Left renal cortex interstitium (tissue), 4 donors: ENCODE data around the gene OR5A2. TPM values are rescaled to one million over a fixed set of nuclear protein-coding genes. Genes with fewer than 3 reads are reported as not detected.
"Not testable (repeated sequence)": the region's sequence is repeated elsewhere in the genome, so short reads cannot be mapped to it uniquely, and the experiment has no call there.

Experiments
- DNase-seq, 4 donors: peaks; one replicate each; pipeline ENCODE4 v3.0.0-alpha.2; 2013; ENCODE audit warnings: low read depth in 4 of 4, low spot score in 2 of 4, missing footprints in 1 of 4
- polyA plus RNA-seq, 4 donors: library from polyadenylated mRNA; unstranded; fragments of 120-200 nt; gene quantifications; one replicate each; pipeline ENCODE4 v1.2.1, GENCODE V29; 2013; ENCODE audit not compliant: insufficient read length in 4 of 4

Gene OR5A2
- polyA plus RNA-seq, 4 donors: 0.03 to 0.04 (median 0.03) TPM; not detected in 1

GRCh38 chr11:59400461-59401261 is 25.6 kb downstream of the OR5A2 start:
- no peak for DNase-seq

GRCh38 chr11:59394186-59394585 is 32.0 kb downstream of the OR5A2 start:
- no peak for DNase-seq

DNA sequence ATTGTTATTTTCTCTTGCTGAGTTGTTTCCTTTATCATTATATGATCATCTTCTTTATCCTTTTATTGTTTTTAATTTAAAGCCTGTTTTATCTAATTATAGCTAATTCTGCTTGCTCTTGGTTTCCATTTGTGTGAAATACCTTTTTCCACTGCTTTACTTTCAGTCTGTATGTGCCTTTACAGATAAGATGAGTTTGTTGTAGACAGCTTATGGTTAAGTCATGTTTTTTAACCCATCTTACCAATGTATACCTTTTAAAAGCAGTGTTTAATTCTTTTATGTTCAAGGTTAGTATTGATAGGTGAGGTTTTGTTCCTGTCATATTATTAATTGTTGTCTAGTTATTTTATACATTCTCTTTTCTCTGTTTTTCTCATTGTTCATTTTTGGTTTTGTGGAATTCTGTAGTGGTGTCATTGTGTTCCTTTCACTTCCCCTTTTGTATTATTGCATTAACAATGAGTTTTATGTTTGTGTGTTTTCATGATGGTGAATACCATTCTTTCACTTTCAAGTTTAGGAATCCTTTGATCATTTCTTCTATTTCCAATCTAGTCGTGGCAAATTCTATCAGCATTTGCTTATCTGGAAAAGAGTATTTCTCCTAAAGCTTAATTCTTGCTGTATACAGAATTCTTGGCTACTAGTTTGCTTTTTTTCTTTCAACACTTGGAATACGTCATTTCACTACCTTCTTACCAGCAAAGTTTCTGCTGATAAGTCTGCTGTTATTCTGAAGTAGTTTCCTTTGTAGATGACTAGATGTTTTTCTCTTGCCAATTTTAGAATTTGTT is 45.8 kb downstream of the OR5A2 start:
- DNase-seq: no peak

DNA sequence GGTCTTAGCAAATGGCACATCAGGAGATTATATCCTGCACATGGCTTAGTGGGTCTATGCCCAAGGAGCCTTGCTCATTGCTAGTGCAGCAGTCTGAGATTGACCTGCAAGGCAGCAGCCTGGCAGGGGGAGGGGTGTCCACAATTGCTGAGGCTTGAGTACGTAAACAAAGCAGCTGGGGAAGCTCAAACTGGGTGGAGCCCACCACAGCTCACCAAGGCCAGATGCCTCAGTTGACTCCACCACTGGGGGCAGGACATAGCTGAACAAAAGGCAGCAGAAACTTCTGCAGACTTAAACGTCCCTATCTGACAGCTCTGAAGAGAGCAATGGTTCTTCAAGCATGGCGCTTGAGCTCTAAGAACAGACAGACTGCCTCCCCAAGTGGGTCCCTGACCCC is 53.9 kb downstream of the OR5A2 start:
- DNase-seq: not testable (repeated sequence)

DNA sequence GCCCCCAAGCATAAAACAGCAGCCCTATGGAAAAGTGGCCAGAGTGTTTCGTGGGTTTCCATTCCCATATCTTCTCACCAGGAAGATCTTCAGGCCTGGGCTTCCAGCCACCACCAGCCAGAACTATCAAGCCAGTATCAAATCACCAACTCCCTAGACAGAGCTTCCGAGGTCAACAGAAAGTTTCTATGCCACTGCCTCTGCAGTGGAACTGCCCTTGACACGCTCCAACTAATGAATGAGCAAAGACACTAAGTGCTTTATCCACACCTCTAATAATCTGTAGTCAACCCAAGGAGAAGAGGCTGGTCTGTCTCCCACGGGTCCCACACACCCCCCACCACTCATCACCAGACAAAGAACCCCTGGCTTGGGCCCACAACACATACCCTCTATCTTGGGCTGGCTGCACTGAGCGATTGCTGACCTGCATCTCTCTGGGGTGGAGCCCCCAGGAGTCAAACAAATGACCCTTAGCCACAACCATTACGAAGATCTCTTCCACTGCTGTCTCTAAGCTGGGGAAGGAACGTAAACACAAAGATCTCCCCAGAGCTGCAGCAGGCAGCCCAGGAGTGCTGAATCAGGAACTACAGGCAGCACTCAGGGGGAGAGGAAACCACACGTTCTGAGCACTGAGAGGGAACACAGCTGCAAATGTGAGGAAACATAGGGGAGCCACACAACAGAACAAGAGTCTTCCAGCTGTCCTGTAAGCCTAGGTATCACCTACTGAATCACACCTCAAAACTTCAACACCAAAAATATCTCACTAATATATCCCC is 57.8 kb downstream of the OR5A2 start:
- DNase-seq: no peak

Other genes with a start within 250 kb of the OR5A2 start
- 1 to 10 TPM; 6.0 to 9.8 (median 8.1) TPM for gene MPEG1, start 213.5 kb downstream of the OR5A2 start, polyA plus RNA-seq
- gene OR5AN1, start 67.5 kb downstream of the OR5A2 start, polyA plus RNA-seq: not detected
- gene OR5A1, start 10.1 kb upstream of the OR5A2 start, polyA plus RNA-seq: under 1 TPM in 2 of 4 donors, not detected in 2; 0.03 to 0.05 TPM
- gene OR4D6, start 30.5 kb upstream of the OR5A2 start, polyA plus RNA-seq: not detected
- gene OR4D10, start 46.9 kb upstream of the OR5A2 start, polyA plus RNA-seq: not detected
- gene OR4D11, start 77.2 kb upstream of the OR5A2 start, polyA plus RNA-seq: not detected
- gene OR4D9, start 85.1 kb upstream of the OR5A2 start, polyA plus RNA-seq: under 1 TPM in 3 of 4 donors, not detected in 1; 0.03 to 0.11 (median 0.04) TPM
- 10 to 100 TPM; 47.3 to 58.7 (median 52.2) TPM for gene OSBP, start 189.4 kb upstream of the OR5A2 start, polyA plus RNA-seq
- 10 to 100 TPM; 29.7 to 52.5 (median 46.3) TPM for gene PATL1, start 242.6 kb upstream of the OR5A2 start, polyA plus RNA-seq